NCI-H748 (cell line): ENCODE data around the gene C10orf53.
"Not testable (repeated sequence)": the region's sequence is repeated elsewhere in the genome, so short reads cannot be mapped to it uniquely, and the experiment has no call there.

Experiments used
- DNase-seq: peaks from one replicate; lab custom pipeline; 2025; ENCODE audit not compliant: unreplicated experiment; lab: John Stamatoyannopoulos, UW

The C10orf53 gene

DNA sequence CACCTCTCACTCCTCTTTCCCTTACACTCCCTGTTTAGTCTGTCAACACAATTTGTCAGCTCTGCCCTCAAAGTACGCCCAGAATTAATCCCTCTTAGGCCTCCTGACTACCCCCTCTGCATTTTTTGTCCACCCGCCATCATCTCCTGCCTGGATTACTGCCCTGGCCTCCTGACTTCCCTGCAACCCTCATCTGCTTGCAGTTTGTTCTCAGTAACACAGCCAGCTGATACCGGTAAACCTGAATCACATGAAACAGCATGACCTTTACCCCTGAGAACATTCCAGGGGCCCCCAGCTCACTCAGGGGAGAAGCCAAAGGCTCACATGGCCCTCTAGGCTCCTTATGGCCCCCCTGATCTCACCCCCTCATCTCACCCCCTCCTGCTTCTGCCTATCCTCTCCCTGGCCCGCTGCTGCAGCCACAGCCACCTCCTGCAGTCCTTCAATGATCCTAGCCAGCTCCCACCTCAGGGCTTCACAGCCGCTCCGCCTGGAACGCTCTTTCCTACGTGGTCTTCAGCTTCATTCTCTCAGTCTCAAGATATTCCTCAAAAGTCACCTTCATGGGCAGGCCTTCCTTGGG is 8.9 kb downstream of the C10orf53 start:
- DNase-seq, result no peak

DNA sequence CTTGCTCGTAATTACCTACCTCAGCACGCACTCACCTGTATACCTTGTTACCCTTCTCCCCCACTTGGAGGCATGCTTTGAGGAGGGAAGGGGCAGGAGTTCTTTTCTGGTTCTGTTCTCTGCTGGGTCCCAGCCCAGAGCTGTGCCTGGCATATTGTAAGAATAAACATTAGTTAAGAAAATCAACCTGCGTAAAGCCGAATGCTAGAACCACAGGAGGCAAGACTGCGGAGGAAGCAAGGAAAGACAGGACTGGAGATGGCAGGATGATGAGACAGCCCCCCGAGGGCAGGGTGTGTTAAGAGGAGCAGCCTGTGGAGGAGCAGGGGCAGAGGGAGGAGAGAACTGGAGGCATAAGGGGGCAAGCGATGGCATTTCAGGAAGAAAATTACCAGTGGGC is 9.5 kb downstream of the C10orf53 start:
- no peak for DNase-seq

DNA sequence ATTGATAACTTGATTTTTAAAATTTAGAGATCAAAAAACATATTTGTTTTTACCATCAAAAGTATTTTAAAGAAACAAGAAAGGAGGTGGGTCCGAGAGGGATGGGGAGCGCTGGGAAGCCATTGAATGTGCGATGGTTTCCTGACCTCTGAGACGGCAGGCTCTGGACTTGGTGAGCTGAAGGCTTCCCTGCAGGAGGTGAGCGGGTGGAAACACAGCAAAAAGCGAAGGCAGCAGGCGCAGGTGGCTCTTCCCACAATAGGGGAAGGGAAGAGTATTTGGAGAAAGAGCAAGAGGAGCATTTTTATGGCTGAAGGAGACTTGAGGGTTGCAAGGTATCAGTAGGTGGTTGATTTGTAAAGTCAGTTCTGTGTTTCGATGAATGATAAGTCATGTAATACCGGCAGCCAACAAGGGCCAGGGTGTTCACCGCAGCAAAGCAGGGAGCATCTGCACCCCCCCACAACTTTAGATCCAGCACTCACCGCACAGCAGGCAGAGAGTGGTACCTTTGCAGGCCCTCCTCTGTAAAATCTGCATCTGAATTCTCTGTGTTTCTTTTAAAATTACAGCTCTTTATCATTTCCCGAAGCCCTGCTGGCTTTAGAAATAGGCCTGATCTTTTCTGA is 10.5 kb downstream of the C10orf53 start:
- DNase-seq, result no peak

DNA sequence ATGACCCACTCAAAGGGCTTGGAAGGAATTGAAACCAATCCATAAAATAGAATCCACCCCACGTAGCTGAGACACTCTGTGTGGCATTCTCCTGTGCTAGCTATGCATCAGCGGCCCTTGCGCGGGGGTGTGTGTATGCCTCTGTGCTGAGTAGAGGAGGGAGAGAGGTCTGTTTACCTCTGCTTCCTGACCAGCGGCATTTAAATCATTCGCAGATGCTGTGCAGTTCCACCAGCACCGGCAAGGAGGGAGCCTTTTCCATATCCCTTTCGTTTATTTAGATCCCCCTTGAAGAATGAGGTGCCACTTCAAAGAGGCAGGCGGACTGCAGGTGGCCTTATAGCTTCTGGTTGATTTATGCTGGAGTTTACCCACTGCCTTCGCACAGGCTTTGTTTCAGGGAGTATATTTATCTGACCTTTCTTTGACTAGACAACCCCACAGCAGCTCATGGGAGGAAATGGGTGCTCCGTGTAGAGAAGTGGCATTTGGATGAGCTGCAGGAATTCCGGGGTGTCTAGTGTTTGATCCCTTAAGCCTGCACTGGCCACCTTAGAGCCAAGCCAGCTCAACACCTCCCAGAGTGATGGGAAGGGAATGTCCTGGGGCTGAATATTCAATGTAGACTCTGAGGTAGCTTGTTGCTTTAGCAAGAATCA is 11.4 kb downstream of the C10orf53 start:
- no peak for DNase-seq

DNA sequence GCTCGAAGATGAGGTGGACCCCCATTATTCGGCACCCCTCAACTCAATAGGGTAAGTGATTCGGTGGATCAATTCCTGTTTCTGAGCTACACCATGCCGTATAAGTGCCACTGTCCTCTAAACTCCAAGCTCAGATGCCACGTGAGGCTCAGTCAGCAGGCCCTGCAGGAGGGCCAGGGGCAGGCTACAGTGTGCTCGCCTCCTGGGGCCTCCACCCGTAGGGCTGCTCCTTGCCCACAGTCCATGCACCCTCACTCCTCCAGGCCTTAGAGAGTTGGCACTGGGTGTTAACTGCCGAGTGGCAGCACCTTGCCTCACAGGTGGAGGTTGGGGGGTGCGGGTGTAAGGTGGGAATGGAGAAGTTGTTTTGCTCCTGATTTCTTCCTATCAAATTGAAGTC is 12.1 kb downstream of the C10orf53 start:
- DNase-seq, result no peak

DNA sequence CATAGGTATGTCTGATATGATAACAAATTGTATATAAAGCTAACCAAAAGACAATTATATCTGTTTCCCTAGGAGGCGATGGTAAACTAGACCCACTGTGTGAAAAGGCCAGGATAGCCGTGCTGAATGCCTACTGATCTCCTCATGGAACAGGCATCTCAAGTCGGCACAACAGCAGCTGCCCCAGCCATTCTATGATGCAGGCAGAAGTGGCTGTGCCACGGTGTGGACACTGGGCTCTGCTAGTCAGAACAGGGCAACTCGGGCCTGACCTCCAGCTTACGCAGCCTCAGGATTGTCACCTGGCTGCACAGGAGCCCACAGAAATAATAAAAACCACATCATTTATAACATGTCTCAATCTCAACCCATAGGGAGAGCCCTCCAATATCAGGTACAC is 15.0 kb downstream of the C10orf53 start:
- no peak for DNase-seq

DNA sequence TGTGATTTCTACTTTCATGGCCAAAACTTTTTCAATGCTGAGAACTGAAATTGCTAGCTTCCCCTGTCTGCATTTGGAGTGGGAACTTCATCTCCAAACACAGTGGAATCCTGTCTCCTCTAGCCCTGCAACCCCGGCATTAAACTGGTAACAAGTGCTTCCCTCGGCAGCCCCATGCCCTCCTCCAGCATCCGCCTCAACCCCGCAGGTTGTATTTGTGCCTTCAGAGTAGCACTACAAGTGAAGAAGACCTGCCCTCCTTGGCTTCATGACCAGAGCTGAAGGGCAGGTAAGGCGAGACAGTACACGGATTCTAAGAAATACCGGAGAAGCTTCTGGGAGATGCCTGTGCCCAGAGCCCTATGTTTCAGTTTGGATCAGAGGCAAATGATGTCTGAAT is 16.9 kb downstream of the C10orf53 start:
- no peak for DNase-seq

DNA sequence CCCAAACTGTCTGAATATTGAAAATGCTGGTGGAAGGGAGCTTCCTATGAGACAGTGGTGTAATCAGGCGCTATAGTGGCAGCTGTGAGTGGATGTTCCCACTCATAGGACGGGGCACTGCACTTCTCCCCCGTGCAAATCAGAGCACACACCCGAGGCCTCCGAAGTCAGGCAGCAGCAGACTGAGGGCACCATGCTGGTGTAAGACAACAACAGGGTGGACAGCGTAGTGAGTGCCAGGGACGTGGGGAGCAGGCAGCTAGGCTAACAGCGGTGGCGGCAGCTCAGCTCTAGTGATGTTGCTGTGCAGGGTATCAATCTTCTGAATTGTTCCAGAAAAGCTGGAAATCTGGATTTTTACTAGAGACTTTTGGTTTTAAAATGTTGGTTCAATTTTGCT is 19.2 kb downstream of the C10orf53 start:
- no peak for DNase-seq

DNA sequence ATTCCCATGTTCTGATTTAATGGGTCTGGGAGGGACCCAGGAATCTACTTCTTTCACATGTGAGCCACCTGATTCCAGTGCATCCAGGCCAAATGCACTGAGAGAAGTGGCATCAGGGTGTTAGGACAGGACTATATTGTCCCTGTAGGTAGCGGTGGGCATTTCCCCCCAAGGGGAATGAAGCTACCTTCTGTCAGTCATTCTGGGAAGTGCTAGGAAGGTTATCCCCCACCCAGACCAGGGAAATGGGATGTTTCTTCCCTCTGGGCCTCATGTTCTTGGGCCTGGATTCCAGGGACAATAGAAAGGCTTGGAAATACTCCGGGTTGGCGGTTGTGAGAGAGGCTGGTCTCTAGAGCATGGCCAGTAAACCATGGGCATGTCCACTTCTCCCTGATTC is 20.8 kb downstream of the C10orf53 start:
- DNase-seq, result no peak

DNA sequence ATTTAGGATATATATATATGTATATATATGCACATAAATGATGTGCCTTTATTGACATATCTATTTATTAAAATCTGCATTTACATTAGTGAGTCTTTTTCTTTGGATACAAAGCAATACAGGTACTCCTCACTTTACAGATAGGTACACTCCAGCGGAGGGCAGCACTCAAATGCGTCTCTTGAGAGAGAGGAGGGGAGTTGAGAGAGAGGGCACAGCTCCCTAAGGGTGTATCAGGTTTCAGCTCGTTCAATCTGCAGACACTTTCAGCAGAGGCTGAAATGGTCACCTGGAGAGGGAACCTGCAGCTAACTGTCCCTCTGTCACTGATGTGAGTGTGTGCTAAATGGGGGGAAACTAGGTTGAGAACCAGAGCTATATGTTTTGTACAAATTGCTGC is 21.5 kb downstream of the C10orf53 start:
- DNase-seq, result peak; percentile 57

DNA sequence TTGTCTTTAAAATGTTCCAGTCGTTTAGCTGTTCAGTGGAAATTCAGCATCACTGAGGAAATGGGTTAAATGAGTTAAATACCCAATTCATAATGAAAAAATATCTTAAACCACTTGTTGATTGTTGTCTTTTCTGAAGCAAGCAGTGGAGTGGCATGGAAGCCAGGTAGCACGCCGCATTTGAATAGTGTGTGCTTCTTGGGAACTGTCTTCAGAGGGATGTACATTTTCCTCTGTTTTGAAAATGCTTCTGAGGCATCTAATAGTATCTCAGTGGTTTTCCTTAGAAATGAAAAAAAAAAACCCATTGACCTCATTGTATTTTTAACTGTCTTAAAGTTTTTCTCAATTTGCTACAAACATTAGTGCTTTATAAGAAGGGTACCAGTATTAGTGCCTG is 28.1 kb downstream of the C10orf53 start:
- DNase-seq, result no peak

DNA sequence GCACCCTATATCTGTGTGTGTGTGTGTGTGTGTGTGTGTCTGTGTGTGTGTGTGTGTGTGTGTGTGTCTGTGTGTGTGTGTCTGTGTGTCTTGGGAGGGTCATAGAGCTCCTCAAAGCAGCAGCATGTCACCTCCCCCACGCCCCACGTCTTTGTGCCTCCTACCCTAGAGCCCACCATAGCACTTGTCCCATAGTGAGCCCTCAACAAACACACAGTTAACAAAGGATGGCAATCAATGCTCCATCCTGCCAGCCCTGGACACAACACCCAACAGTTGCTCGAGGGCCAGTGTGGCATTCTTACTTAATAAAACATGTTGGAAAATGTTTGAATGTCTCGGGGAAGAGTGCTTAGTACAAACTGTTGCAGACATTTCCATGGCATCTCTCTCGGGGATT is 30.5 kb downstream of the C10orf53 start:
- no peak for DNase-seq

DNA sequence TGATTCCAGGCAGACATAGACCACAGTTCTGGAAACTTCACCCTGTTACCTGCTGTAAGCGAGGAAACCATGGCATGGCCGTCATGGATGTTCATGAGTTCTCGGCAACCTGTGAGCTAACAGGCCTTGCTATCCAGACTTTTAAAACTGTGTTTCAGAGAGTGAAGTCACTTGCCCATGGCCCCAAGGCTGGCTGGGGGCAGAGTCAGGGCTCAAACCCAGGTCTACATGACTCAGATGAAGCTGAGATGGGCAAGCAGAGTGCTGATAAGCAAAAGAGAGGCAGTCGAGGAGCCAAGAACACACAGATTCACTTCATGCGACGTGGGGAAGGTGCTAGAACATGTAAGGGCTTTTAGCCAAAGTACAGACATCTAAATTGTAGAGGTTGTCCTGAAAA is 31.5 kb downstream of the C10orf53 start:
- DNase-seq, result no peak

DNA sequence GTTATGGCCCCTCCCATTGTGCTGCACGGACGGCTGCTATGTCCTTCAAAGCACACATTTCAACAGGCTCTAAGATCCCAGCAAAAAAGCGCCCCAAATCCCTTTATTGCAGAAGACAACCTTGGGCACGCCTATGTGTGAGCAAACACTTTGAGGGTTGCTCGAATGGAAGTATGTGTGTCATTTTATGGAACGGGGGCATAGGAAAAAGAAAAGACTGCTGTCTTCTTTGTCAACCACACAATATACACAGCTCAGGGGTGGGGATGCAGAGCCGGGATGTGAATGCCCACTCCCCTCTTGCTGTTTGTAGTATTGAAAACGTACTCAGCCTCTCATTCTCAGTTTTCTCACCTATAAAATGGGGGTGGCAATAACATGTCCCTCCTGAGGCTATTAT is 32.0 kb downstream of the C10orf53 start:
- DNase-seq, result no peak

DNA sequence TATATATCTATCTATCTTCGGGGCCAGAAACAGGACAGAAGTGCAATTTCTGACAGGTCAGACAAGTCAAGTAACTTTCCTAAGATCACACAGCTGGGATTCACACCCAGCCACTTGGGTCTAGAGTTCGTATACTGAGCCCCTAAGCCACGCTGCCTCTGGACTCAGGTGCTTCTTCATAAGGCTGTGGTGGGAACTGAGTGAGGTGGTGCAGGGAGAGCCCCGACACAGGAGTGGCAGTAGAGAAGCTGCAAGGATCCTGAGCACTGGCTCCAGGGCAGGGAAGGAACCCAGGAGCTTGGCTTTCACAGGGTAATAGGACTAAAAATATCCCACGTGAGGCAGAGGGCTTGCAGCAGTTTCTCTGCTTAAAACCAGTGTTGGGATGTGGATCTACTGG is 33.8 kb downstream of the C10orf53 start:
- DNase-seq, result no peak

DNA sequence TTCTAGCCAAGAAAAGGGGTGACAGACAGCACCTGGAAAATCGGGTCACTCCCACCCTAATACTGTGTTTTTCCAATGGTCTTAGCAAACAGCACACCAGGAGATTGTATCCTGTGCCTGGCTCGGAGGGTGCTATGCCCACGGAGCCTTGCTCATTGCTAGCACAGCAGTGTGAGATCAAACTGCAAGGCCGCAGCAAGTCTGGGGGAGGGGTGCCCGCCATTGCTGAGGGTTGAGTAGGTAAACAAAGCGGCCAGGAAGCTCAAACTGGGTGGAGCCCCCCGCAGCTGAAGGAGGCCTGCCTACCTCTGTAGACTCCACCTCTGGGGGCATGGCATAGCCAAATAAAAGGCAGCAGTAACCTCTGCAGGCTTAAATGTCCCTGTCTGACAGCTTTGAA is 35.7 kb downstream of the C10orf53 start:
- DNase-seq, result not testable (repeated sequence)

DNA sequence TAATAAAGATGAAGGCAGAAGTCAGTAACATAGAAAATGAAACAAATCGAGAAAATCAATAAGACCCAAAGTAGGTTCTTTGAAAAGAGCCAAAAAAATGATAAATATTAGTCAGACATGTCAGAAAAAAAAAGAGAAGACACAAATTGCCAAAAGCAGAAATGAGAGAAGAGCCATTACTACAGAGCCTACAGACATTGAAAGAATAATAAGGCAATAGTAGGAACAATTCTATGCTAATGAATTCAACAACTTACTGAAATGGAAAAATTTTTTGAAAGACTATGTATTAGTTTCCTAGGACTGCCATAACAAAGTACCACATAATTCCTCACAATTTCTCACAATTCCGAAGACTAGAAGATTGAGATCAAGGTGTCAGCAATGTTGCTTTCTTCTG is 47.1 kb downstream of the C10orf53 start:
- no peak for DNase-seq

DNA sequence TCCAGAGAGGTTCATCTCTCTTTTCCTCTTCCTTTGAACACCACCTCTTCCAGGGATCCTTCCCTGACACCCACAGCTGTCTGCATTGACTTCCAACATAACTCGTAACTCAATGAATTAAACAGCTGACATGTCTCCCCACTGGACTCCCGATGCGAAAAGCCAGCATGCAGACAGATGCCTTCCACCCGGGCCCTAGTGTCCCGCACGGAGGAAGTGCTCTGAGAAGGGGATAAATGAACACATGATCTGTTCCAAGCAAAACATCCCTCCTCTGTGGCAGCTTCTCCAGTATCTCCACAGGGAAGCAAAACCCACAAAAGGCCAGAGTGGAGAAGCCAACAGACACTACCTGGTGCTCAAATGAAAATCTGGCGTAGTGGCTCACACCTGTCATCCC is 54.4 kb downstream of the C10orf53 start:
- no peak for DNase-seq

DNA sequence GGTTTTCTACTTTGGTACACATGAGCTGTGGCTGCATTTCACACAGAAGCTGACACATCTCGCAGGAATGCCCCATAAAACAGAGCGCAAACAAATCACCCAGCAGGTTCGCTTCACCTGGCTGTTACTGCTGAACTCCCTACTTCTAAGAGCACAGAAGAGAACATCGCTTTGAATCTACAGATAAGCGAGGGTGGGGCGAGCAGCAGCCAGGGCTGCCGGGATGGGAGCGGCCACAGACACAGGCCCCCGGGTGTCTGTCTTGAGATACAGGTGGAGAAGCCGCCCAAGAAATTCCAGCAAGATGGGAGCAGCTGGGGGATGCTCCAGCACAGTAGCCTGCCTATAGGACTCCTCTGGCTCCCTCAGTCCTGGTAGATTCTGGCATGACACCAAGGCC is 55.2 kb downstream of the C10orf53 start:
- DNase-seq, result no peak

DNA sequence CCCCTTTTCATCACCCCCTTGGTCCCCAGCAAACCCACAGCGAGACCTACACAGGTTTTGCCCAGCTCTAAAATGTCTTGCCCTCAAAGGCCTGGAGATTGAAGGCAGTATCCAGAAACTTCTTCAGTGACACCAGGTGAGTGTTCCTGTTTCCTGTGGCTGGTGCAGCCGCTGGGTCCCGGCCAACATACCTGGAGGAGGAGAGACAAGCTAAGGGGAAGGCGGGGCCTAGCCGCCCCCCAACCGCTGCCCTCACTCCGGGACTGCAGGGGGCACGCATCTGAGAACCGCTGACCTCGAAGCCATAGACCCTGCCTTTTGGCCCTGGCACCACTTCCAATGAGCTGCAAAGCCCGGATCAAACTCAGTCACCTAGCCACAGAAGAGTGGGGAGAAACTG is 55.7 kb downstream of the C10orf53 start:
- DNase-seq, result no peak

DNA sequence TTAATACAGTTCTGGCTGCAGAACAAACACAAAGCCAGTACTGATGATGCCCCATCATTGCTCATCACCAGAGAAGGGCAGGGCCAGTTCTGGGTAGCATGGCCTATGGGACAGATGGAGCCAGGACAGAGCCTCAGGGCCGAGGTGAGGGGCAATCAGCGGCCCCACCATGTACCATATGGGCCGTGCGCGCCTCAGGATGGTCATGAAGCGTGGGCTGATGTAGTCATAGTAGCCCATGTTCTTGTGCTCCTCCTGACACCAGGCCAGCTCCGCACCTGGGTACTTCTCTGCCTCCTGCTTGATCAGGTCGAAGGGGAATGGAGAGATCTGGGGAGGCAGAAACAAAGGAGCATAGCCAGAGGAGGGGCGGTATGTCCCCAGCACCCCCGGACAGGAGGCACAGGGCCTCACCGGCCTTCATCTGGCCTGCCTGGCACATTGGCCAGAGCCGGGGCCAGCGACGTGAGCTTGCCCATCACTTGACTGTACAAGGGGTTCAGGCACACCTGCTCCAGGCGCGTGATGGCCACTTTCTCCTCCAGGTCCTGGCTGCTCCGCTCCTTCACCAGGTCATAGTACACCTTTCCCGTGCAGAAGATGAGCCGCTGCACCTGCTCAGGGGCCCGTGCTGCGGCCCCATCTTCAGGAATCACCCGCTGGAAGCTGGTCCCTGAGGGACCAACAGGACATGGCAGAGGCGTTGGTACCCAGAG is 56.6 kb downstream of the C10orf53 start:
- no peak for DNase-seq

DNA sequence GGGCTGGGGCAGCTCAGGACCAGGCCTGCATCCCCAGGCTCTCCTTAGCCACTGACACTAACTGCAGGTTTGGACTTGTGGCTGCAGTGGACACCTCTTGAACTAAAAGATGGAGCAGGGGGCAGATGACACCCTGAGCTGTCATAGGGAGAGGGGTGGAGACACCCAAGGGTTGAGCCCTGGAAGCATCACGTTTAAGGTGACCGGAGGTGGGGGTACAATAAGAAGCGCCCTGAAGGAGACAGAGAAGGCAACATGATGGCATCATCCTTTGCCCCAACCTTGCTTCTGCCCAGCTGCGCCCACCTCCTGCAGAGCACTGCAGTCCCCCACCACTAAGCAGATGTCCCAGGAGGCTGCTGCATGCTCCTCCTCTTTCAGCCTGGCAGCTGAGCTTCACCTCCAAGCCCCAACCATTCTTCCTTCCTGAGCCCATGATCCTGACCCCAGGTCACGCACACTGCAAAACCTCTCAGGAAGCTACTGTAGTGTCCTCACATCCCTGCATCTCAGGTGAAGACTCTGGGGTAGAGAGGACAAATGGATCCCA is 57.2 kb downstream of the C10orf53 start:
- no peak for DNase-seq
